DOHH2 (cell line): ENCODE measurements around the gene RMC1.

ENCODE experiments used
- H3F3A ChIP-seq: fragments of 200-600 bp; sonication (generic), shearing (Covaris generic); 2 replicates; pipeline ENCODE4 v1.6.0; 2016; ENCODE audit warnings: antibody characterized with exemption, mild to moderate bottlenecking; ENCODE audit not compliant: control insufficient read depth, insufficient read depth
- H3K27ac ChIP-seq: fragments of 200-600 bp; sonication (generic); 2 replicates; pipeline ENCODE4 v1.5.1; 2014; ENCODE audit warnings: low read depth, mild to moderate bottlenecking, low read length, moderate library complexity
- H3K27me3 ChIP-seq: fragments of 200-600 bp; sonication (generic); 2 replicates; pipeline ENCODE4 v1.6.1; 2014; ENCODE audit warnings: mild to moderate bottlenecking, low read length, mixed read lengths; ENCODE audit not compliant: control insufficient read depth
- H3K36me3 ChIP-seq: fragments of 200-600 bp; sonication (generic); 2 replicates; pipeline ENCODE4 v1.6.1; 2014; ENCODE audit warnings: mild to moderate bottlenecking, low read length, moderate library complexity, mixed read lengths; ENCODE audit not compliant: control insufficient read depth
- H3K4me1 ChIP-seq: fragments of 200-600 bp; sonication (generic); 2 replicates; pipeline ENCODE4 v1.6.1; 2014; ENCODE audit warnings: mild to moderate bottlenecking, low read length, mixed read lengths; ENCODE audit not compliant: control insufficient read depth
- H3K4me2 ChIP-seq: fragments of 200-600 bp; sonication (generic); 2 replicates; pipeline ENCODE4 v1.6.0; 2014; ENCODE audit warnings: mild to moderate bottlenecking, low read length, moderate library complexity
- H3K4me3 ChIP-seq: fragments of 200-600 bp; sonication (generic); 2 replicates; pipeline ENCODE4 v1.5.1; 2014; ENCODE audit warnings: mild to moderate bottlenecking, low read length, mixed read lengths
- H3K79me2 ChIP-seq: fragments of 200-600 bp; sonication (generic); 2 replicates; pipeline ENCODE4 v1.6.1; 2014; ENCODE audit warnings: mild to moderate bottlenecking, low read length, mixed read lengths; ENCODE audit not compliant: control insufficient read depth
- H3K9me2 ChIP-seq: fragments of 200-600 bp; sonication (generic); replicated peaks from 2 replicates; pipeline ENCODE4 v1.6.1; 2014; ENCODE audit warnings: mild to moderate bottlenecking, low read length, mixed read lengths; ENCODE audit not compliant: control insufficient read depth
- H3K9me3 ChIP-seq: fragments of 200-600 bp; sonication (generic); 2 replicates; pipeline ENCODE4 v1.6.1; 2014; ENCODE audit warnings: antibody characterized with exemption, low read length, mixed read lengths; ENCODE audit not compliant: control insufficient read depth, insufficient read depth
- H4K20me1 ChIP-seq: fragments of 200-600 bp; sonication (generic); 2 replicates; pipeline ENCODE4 v1.6.0; 2014; ENCODE audit warnings: low read depth, mild to moderate bottlenecking, antibody characterized with exemption, low read length, moderate library complexity; ENCODE audit not compliant: control insufficient read depth, insufficient read depth
- CTCF ChIP-seq: fragments of 200-600 bp; sonication (generic); IDR thresholded peaks from one replicate; pipeline ENCODE4 v1.5.1; 2014; ENCODE audit warnings: antibody characterized with exemption, mild to moderate bottlenecking, low read depth, low read length; ENCODE audit not compliant: poor library complexity, severe bottlenecking
- EZH2phosphoT487 ChIP-seq: fragments of 200-600 bp; sonication (generic); IDR thresholded peaks from 2 replicates; pipeline ENCODE4 v1.6.1; 2017; ENCODE audit warnings: borderline replicate concordance, mild to moderate bottlenecking, antibody characterized with exemption, low read length, moderate library complexity, mixed read lengths

Gene RMC1

GRCh38 chr18:23547306-23547705, 44.0 kb downstream of the RMC1 start:
- no peaks in the 10 kb centered on the region for H3K4me1 ChIP-seq
- H3K36me3 ChIP-seq, result peaks cover 65% of the 10 kb centered on the region
- H3K9me2 ChIP-seq, result no peaks in the 10 kb centered on the region
- H3K27ac ChIP-seq, result no peak overlapping the region
- H4K20me1 ChIP-seq, result no peaks in the 10 kb centered on the region
- H3K79me2 ChIP-seq, result no peaks in the 10 kb centered on the region
- no peak for TF ChIP-seq EZH2phosphoT487
- no peak for TF ChIP-seq CTCF
- H3K4me2 ChIP-seq, result no peak overlapping the region
- H3F3A ChIP-seq, result no peaks in the 10 kb centered on the region
- H3K27me3 ChIP-seq, result no peaks in the 10 kb centered on the region
- no peaks in the 10 kb centered on the region for H3K9me3 ChIP-seq
- H3K4me3 ChIP-seq, result no peak overlapping the region

- H3K9me2 ChIP-seq, result no peaks in the 10 kb centered on the region
- no peaks in the 10 kb centered on the region for H3K27me3 ChIP-seq
- no peaks in the 10 kb centered on the region for H3K9me3 ChIP-seq
- peaks cover 63% of the 10 kb centered on the region for H3K36me3 ChIP-seq
- no peaks in the 10 kb centered on the region for H3F3A ChIP-seq
- no peak for TF ChIP-seq EZH2phosphoT487
- TF ChIP-seq CTCF, result no peak
- H4K20me1 ChIP-seq, result no peaks in the 10 kb centered on the region
- H3K4me2 ChIP-seq, result no peak overlapping the region
- no peak overlapping the region for H3K27ac ChIP-seq
- H3K79me2 ChIP-seq, result no peaks in the 10 kb centered on the region
- no peak overlapping the region for H3K4me3 ChIP-seq
- H3K4me1 ChIP-seq, result no peaks in the 10 kb centered on the region
Measured at GRCh38 chr18:23547846-23548245, 44.5 kb downstream of the RMC1 start.

- Histone ChIP-seq H3K36me3 (peaks cover 64% of the 10 kb centered on the region), H3K4me2 (no peak overlapping the region), H3K27ac (no peak overlapping the region), H3K4me1 (no peaks in the 10 kb centered on the region), H3F3A (no peaks in the 10 kb centered on the region), H3K9me2 (no peaks in the 10 kb centered on the region), H3K79me2 (no peaks in the 10 kb centered on the region), H3K9me3 (no peaks in the 10 kb centered on the region), H3K4me3 (no peak overlapping the region), H3K27me3 (no peaks in the 10 kb centered on the region), H4K20me1 (no peaks in the 10 kb centered on the region)
- TF ChIP-seq CTCF (no peak), EZH2phosphoT487 (no peak)
Measured at GRCh38 chr18:23548275-23548674, 45.0 kb downstream of the RMC1 start.

GRCh38 chr18:23548719-23549118, 45.4 kb downstream of the RMC1 start:
- Histone ChIP-seq H4K20me1 (no peaks in the 10 kb centered on the region), H3K4me3 (no peak overlapping the region), H3K36me3 (peaks cover 64% of the 10 kb centered on the region), H3K79me2 (no peaks in the 10 kb centered on the region), H3K4me1 (no peaks in the 10 kb centered on the region), H3K9me3 (no peaks in the 10 kb centered on the region), H3F3A (no peaks in the 10 kb centered on the region), H3K27me3 (no peaks in the 10 kb centered on the region), H3K4me2 (no peak overlapping the region), H3K27ac (no peak overlapping the region), H3K9me2 (no peaks in the 10 kb centered on the region)
- TF ChIP-seq EZH2phosphoT487, result no peak
- TF ChIP-seq CTCF, result no peak
